GM21526 (cell line): ENCODE data around the gene EPSTI1.
"Not testable (repeated sequence)": the region's sequence is repeated elsewhere in the genome, so short reads cannot be mapped to it uniquely, and the experiment has no call there.

Experiments
- ATAC-seq: cut with Tn5 transposase; IDR thresholded peaks from one replicate; pipeline ENCODE4 v1.9.1; 2021; ENCODE audit warnings: moderate library complexity; ENCODE audit not compliant: unreplicated experiment, low FRiP score

Gene EPSTI1

GRCh38 chr13:42862370-42862769 is 129.7 kb downstream of the EPSTI1 start:
- ATAC-seq: not testable (repeated sequence)

GRCh38 chr13:42860485-42860884 is 131.6 kb downstream of the EPSTI1 start:
- no peak for ATAC-seq

- no peak for ATAC-seq
These were observed 132.3 kb downstream of the EPSTI1 start for GRCh38 chr13:42859760-42860159.

- no peak for ATAC-seq
These were observed 136.6 kb downstream of the EPSTI1 start for GRCh38 chr13:42855410-42855809.

- ATAC-seq: no peak
These were observed 139.9 kb downstream of the EPSTI1 start for GRCh38 chr13:42852136-42852535.

- no peak for ATAC-seq
These were observed 142.8 kb downstream of the EPSTI1 start for GRCh38 chr13:42849200-42849599.

- no peak for ATAC-seq
These were observed 144.0 kb downstream of the EPSTI1 start for GRCh38 chr13:42847891-42848663.

- ATAC-seq: no peak
These were observed 154.9 kb downstream of the EPSTI1 start for GRCh38 chr13:42836930-42837690.
